AG08395 (cell line): Measurements from ENCODE around the gene HMX2.

ENCODE experiments used
- DNase-seq: peaks from one replicate; pipeline ENCODE4 v3.0.0; 2012; ENCODE audit warnings: mixed read lengths, low spot score

The HMX2 gene

GRCh38 chr10:123147635-123148413 is at the start of gene HMX2:
TSS of gene HMX2 (plus strand) at chr10:123148136. CDS start at chr10:123148379, 243 bp downstream.
- no peak for DNase-seq

- no peak for DNase-seq
Measured at GRCh38 chr10:123100030-123100762, 47.7 kb upstream of the HMX2 start.

- no peak for DNase-seq
Measured at GRCh38 chr10:123101872-123102271, 46.1 kb upstream of the HMX2 start.

- no peak for DNase-seq
Measured at GRCh38 chr10:123102673-123103072, 45.3 kb upstream of the HMX2 start.

GRCh38 chr10:123103944-123104343 is 44.0 kb upstream of the HMX2 start:
- no peak for DNase-seq

GRCh38 chr10:123109466-123109865 is 38.5 kb upstream of the HMX2 start:
- DNase-seq = no peak

GRCh38 chr10:123117644-123118417 is 30.1 kb upstream of the HMX2 start:
- DNase-seq = no peak

- no peak for DNase-seq
Measured at GRCh38 chr10:123119081-123119480, 28.9 kb upstream of the HMX2 start.

GRCh38 chr10:123126246-123126645 is 21.7 kb upstream of the HMX2 start:
- DNase-seq = no peak

- DNase-seq = no peak
Measured at GRCh38 chr10:123129618-123130271, 18.2 kb upstream of the HMX2 start.

- DNase-seq = peak; percentile 90
Measured at GRCh38 chr10:123132576-123133477, 15.1 kb upstream of the HMX2 start.

GRCh38 chr10:123133541-123134342 is 14.2 kb upstream of the HMX2 start:
- DNase-seq = no peak

- DNase-seq = no peak
Measured at GRCh38 chr10:123134343-123134914, 13.5 kb upstream of the HMX2 start.

- DNase-seq = no peak
Measured at GRCh38 chr10:123134915-123135414, 13.0 kb upstream of the HMX2 start.

GRCh38 chr10:123135415-123136141 is 12.4 kb upstream of the HMX2 start, which contains the start of gene HMX3:
TSS of gene HMX3 (plus strand) at chr10:123135970. CDS start at chr10:123136051, 81 bp downstream.
- no peak for DNase-seq

GRCh38 chr10:123136221-123136805 is 11.6 kb upstream of the HMX2 start:
- DNase-seq = no peak

- DNase-seq = no peak
Measured at GRCh38 chr10:123136806-123137642, 10.9 kb upstream of the HMX2 start.

- no peak for DNase-seq
Measured at GRCh38 chr10:123139165-123139520, 8.8 kb upstream of the HMX2 start.
